HCT116 (cell line): ENCODE results near the gene PIGM. TPM values are rescaled to one million over a fixed set of nuclear protein-coding genes. Genes with fewer than 3 reads are reported as not detected.

Experiments
- ATAC-seq: fragments of 200-7000 bp; cut with Tn5 transposase; 2 replicates; pipeline ENCODE4 v1.9.1; 2020; ENCODE audit warnings: mild to moderate bottlenecking, moderate library complexity
- BruUV-seq: library from RNA; stranded (reverse); fragments of 400-500 nt; replicated peaks from 2 replicates; lab custom pipeline; 2021; lab: Mats Ljungman, UMichigan
- CTCF ChIA-PET: fragments of 300-600 bp; sonication (Branson Sonifier 250); formaldehyde crosslinking; loops from one replicate; lab custom pipeline; 2021; ENCODE audit warnings: antibody characterized with exemption; lab: Charles Lee
- POLR2A ChIA-PET: fragments of 300-600, 350-600 bp; sonication (Branson Sonifier 250); formaldehyde crosslinking; loops from one replicate; lab custom pipeline; 2021; ENCODE audit warnings: antibody characterized with exemption; lab: Charles Lee
- RAD21 ChIA-PET, 2 experiments: fragments of 300-600 bp; sonication (Branson Sonifier 250); formaldehyde crosslinking; loops; one replicate each; lab custom pipeline; 2023; ENCODE audit warnings: low total read pairs in 2 of 2; ENCODE audit not compliant: uncharacterized antibody in 2 of 2, unreplicated experiment in 2 of 2, low non-redundant PET in 1 of 2; lab: Charles Lee
- DNase-seq: peaks from one replicate; pipeline ENCODE4 v3.0.0-alpha.2; 2010; ENCODE audit warnings: low read depth, low spot score
- H2AFZ ChIP-seq: fragments of 200-600 bp; shearing (Covaris generic), sonication (generic); 2 replicates; pipeline ENCODE4 v1.6.1; 2017; ENCODE audit warnings: low read depth, mixed run types, mixed read lengths, antibody characterized with exemption, low read length; ENCODE audit not compliant: poor library complexity, severe bottlenecking
- H3K27ac ChIP-seq: 2 replicates; pipeline ENCODE4 v1.5.1; 2012; ENCODE audit warnings: low read depth, low read length
- H3K27me3 ChIP-seq: fragments of 200-600 bp; sonication (generic); 2 replicates; pipeline ENCODE4 v1.6.1; 2016; ENCODE audit warnings: mixed run types, low read length, mixed read lengths; ENCODE audit not compliant: insufficient read depth
- H3K36me3 ChIP-seq, 2 experiments: fragments of 200-500 bp in 1 of 2; fragments of 200-600 bp in 1 of 2; sonication (Bioruptor generic) in 1 of 2; sonication (generic) in 1 of 2; 2 replicates each; pipeline versions ENCODE4 v1.5.1 to v1.6.1; 2014 to 2016; ENCODE audit warnings: low read length in 2 of 2, inconsistent platforms in 1 of 2, mixed read lengths in 1 of 2, mixed run types in 1 of 2; ENCODE audit not compliant: insufficient read depth in 2 of 2, control insufficient read depth in 1 of 2
- H3K4me1 ChIP-seq, 2 experiments: fragments of 200-600 bp in 1 of 2; sonication (generic) in 1 of 2; 2 replicates each; pipeline versions ENCODE4 v1.5.1 to v1.6.1; 2012 to 2017; ENCODE audit warnings: low read length in 2 of 2, inconsistent platforms in 1 of 2, mild to moderate bottlenecking in 1 of 2, mixed read lengths in 1 of 2, mixed run types in 1 of 2, moderate library complexity in 1 of 2; ENCODE audit not compliant: insufficient read depth in 2 of 2, control insufficient read depth in 1 of 2
- H3K4me2 ChIP-seq: fragments of 200-600 bp; sonication (generic); 2 replicates; pipeline ENCODE4 v1.6.1; 2017; ENCODE audit warnings: mixed run types, low read length, mixed read lengths
- H3K4me3 ChIP-seq, 2 experiments: fragments of 200-600 bp in 1 of 2; sonication (generic) in 1 of 2; replicated peaks in 1 of 2; 2 replicates each; pipeline ENCODE4 v1.5.1; 2011 to 2016; ENCODE audit warnings: low read length in 2 of 2, control low read depth in 1 of 2, low read depth in 1 of 2, mild to moderate bottlenecking in 1 of 2, mixed read lengths in 1 of 2, mixed run types in 1 of 2
- H3K79me2 ChIP-seq: fragments of 200-600 bp; sonication (generic); 2 replicates; pipeline ENCODE4 v1.6.1; 2017; ENCODE audit warnings: mild to moderate bottlenecking, mixed run types, low read length, moderate library complexity, mixed read lengths; ENCODE audit not compliant: insufficient read depth
- H3K9ac ChIP-seq: fragments of 200-600 bp; sonication (generic); 2 replicates; pipeline ENCODE4 v1.6.1; 2016; ENCODE audit warnings: low read length, mixed read lengths
- H3K9me2 ChIP-seq: fragments of 200-600 bp; sonication (generic), shearing (Covaris generic); 2 replicates; pipeline ENCODE4 v1.6.1; 2017; ENCODE audit warnings: mixed run types, mild to moderate bottlenecking, moderate library complexity; ENCODE audit not compliant: insufficient read depth
- H3K9me3 ChIP-seq, 2 experiments: fragments of 200-500 bp in 1 of 2; fragments of 200-600 bp in 1 of 2; sonication (Bioruptor generic) in 1 of 2; sonication (generic) in 1 of 2; 2 replicates each; pipeline ENCODE4 v1.6.1; 2014 to 2017; ENCODE audit warnings: low read length in 2 of 2, mixed read lengths in 2 of 2, inconsistent platforms in 1 of 2, low read depth in 1 of 2, mild to moderate bottlenecking in 1 of 2, mixed run types in 1 of 2, moderate library complexity in 1 of 2; ENCODE audit not compliant: control insufficient read depth in 1 of 2, insufficient read depth in 1 of 2
- H4K20me1 ChIP-seq: fragments of 200-600 bp; sonication (generic), shearing (Covaris generic); 2 replicates; pipeline ENCODE4 v1.6.1; 2017; ENCODE audit warnings: mixed run types, mild to moderate bottlenecking, moderate library complexity; ENCODE audit not compliant: insufficient read depth
- CBX3 ChIP-seq: IDR thresholded peaks from 2 replicates; pipeline ENCODE4 v1.6.1; 2012; ENCODE audit warnings: low read depth
- CEBPB ChIP-seq: IDR thresholded peaks from 2 replicates; pipeline ENCODE4 v1.6.1; 2012; ENCODE audit warnings: low read depth
- ELF1 ChIP-seq: IDR thresholded peaks from 2 replicates; pipeline ENCODE4 v1.6.1; 2012; ENCODE audit warnings: low read depth, borderline replicate concordance
- EZH2 ChIP-seq: fragments of 200-600 bp; sonication (generic); IDR thresholded peaks from 2 replicates; pipeline ENCODE4 v1.6.1; 2017; ENCODE audit warnings: antibody characterized with exemption, mixed run types
- EZH2phosphoT487 ChIP-seq: fragments of 200-600 bp; IDR thresholded peaks from 2 replicates; pipeline ENCODE4 v1.6.1; 2018; ENCODE audit warnings: antibody characterized with exemption, borderline replicate concordance
- FOSL1 ChIP-seq: IDR thresholded peaks from 2 replicates; pipeline ENCODE4 v1.6.1; 2012; ENCODE audit warnings: low read depth
- JUND ChIP-seq: IDR thresholded peaks from 2 replicates; pipeline ENCODE4 v1.6.1; 2012
- POLR2AphosphoS5 ChIP-seq: IDR thresholded peaks from 2 replicates; pipeline ENCODE4 v1.6.1; 2011; ENCODE audit warnings: mild to moderate bottlenecking, low read depth, low read length, moderate library complexity
- RAD21 ChIP-seq: IDR thresholded peaks from 2 replicates; pipeline ENCODE4 v1.6.1; 2012; ENCODE audit warnings: low read depth, mild to moderate bottlenecking
- SIN3A ChIP-seq: IDR thresholded peaks from 2 replicates; pipeline ENCODE4 v1.6.1; 2012; ENCODE audit warnings: low read depth
- SP1 ChIP-seq: IDR thresholded peaks from 2 replicates; pipeline ENCODE4 v1.6.1; 2012; ENCODE audit warnings: low read depth
- SRF ChIP-seq: IDR thresholded peaks from 2 replicates; pipeline ENCODE4 v1.6.1; 2012; ENCODE audit warnings: low read depth
- TCF7L2 ChIP-seq: IDR thresholded peaks from 2 replicates; pipeline ENCODE4 v1.7.0; 2011; ENCODE audit warnings: borderline replicate concordance, inconsistent platforms; ENCODE audit not compliant: insufficient read depth, insufficient read length; ENCODE audit errors: extremely low read depth
- ZFX ChIP-seq: fragments of 450-650 bp; IDR thresholded peaks from 2 replicates; pipeline ENCODE4 v1.6.1; 2017
- ZNF274 ChIP-seq: fragments of 200-500 bp; sonication (Bioruptor generic); IDR thresholded peaks from 2 replicates; pipeline ENCODE4 v1.6.1; 2014; ENCODE audit warnings: mild to moderate bottlenecking, low read depth, low read length, inconsistent platforms
- intact Hi-C: fragments of 100-400 bp; cut with micrococcal nuclease; formaldehyde crosslinking; loops from 2 replicates; pipeline ENCODE4 v1.10.0; 2022
- total RNA-seq: library from RNA; stranded (reverse); gene quantifications from one replicate; pipeline ENCODE4 v1.2.1, GENCODE V29; 2021; ENCODE audit not compliant: unreplicated experiment
- TF ChIP-seq, protein P1 (sequence below): IDR thresholded peaks from 2 replicates; pipeline ENCODE4 v1.6.1; 2012; ENCODE audit warnings: low read depth

The PIGM gene
- total RNA-seq, 1 experiment from 2014 or later, result 4.1 TPM

DNA sequence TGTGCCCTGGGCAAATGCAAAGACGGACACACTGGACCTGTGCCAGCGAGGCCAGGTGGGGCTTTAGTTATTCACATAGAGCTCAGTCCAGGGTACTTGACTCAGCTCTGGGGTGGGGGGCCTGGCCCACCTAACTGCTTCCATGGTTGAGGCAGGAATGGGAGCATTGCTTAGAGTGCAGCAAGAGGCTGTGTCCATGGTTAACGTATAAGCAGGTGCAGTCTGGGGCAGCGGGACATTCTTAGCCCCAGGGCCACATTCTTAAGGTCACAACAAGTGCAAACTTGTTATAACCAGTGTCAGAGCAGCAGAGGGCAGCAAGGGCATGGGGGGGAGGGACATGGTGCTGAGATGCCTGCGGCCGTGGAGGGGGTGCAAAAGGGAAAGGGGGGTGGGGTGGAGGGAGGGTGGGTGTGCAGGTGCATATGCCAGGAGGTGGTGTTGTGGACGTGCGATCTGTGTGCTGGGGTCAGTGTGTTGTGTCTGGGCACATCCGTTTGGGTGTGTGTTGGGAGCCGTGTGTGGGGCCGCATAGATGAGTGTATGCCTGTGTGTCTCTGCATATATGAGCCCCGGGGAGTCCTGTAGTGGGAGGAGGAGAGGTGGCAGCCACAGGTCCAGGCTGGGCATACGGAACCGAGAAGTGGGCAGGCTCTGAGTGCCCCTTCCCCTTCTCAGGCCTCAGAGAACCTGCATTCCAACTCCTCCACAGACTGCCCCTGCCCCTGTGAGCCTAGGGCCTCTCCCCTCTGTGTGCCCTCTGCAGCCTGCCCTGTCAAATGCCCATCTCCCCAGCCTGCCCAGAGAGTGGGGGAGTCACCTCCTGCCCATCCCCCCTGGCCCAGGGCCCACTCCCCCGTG lies 29.8 kb upstream of the PIGM start:
- RAD21 ChIA-PET, result no interaction called here
- POLR2A ChIA-PET, result no interaction called here
- Histone ChIP-seq H3K27ac (no peak overlapping the region), H3K79me2 (no peaks in the 10 kb centered on the region), H3K9ac (no peak overlapping the region), H2AFZ (no peak overlapping the region), H3K9me2 (no peaks in the 10 kb centered on the region), H3K27me3 (no peaks in the 10 kb centered on the region), H4K20me1 (no peaks in the 10 kb centered on the region), H3K4me1 (peaks cover 0 to 3% of the 10 kb centered on the region in 2 experiments; a peak in 1 of 4 replicates), H3K9me3 (no peaks in the 10 kb centered on the region), H3K36me3 (no peaks in the 10 kb centered on the region), H3K4me2 (no peak overlapping the region), H3K4me3 (no peak overlapping the region)
- no TSS peak for BruUV-seq
- DNase-seq (no peak), ATAC-seq (0 out of 2 replicates have a peak, but pooled peaks have one; percentile 29)
- CTCF ChIA-PET, result interaction anchor here (2.2 to 6.1 kb wide), 2 partner anchors 15 to 18 kb away, joined by 7 to 33 read pairs; partner anchors contain the start of gene KCNJ9
- intact Hi-C loops, result no loop called here
- TF ChIP-seq ELF1 (no peak), JUND (no peak), POLR2AphosphoS5 (no peak), TCF7L2 (no peak), FOSL1 (no peak), RAD21 (no peak), EZH2 (no peak)

DNA sequence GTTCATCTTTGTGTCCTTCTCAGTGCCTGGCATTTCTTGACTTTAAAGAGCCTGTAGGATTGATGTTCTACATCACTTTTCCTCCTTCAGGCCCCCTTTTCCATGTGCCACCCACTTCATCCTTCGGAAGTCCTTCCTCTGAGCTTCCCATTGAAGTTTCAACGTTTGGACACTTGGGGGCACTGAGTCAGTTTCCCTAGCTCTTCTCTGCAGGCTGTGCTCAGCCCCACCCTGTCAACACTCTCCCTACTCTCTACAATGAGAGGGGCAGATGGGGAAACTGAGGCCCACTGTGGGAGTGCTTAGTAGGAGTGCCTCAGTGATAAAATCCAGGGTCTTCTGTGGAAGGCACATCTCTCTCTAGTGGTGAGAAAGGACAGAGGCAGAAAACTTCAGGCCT lies 26.3 kb upstream of the PIGM start:
- Histone ChIP-seq H2AFZ (no peak overlapping the region), H3K4me1 (peaks cover 0 to 3% of the 10 kb centered on the region in 2 experiments; a peak in 1 of 4 replicates), H3K4me2 (no peak overlapping the region), H3K27me3 (peaks cover 8% of the 10 kb centered on the region), H3K27ac (no peak overlapping the region), H3K9me2 (no peaks in the 10 kb centered on the region), H3K4me3 (no peak overlapping the region), H3K36me3 (no peaks in the 10 kb centered on the region), H3K9me3 (no peaks in the 10 kb centered on the region), H4K20me1 (no peaks in the 10 kb centered on the region), H3K79me2 (no peaks in the 10 kb centered on the region), H3K9ac (no peak overlapping the region)
- DNase-seq (no peak), ATAC-seq (peak; percentile 87)
- no TSS peak for BruUV-seq
- ChIA-PET CTCF (interaction anchor here (0.6 to 6.1 kb wide), 11 partner anchors 9 to 319 kb away, joined by 3 to 33 read pairs (median 4); partner anchors contain the start of gene KCNJ9), POLR2A (no interaction called here), RAD21 (interaction anchor here (1.2 to 1.5 kb wide), 2 partner anchors 20 to 21 kb away, joined by 4 to 7 read pairs; no protein-coding TSS in a partner anchor)
- intact Hi-C loops, result no loop called here
- TF ChIP-seq EZH2, result no peak
- TF ChIP-seq SRF, result no peak
- no peak for TF ChIP-seq ELF1
- TF ChIP-seq SP1, result no peak
- TF ChIP-seq CBX3, result no peak
- TF ChIP-seq TCF7L2, result no peak
- no peak for TF ChIP-seq SIN3A
- TF ChIP-seq, protein P1, sequence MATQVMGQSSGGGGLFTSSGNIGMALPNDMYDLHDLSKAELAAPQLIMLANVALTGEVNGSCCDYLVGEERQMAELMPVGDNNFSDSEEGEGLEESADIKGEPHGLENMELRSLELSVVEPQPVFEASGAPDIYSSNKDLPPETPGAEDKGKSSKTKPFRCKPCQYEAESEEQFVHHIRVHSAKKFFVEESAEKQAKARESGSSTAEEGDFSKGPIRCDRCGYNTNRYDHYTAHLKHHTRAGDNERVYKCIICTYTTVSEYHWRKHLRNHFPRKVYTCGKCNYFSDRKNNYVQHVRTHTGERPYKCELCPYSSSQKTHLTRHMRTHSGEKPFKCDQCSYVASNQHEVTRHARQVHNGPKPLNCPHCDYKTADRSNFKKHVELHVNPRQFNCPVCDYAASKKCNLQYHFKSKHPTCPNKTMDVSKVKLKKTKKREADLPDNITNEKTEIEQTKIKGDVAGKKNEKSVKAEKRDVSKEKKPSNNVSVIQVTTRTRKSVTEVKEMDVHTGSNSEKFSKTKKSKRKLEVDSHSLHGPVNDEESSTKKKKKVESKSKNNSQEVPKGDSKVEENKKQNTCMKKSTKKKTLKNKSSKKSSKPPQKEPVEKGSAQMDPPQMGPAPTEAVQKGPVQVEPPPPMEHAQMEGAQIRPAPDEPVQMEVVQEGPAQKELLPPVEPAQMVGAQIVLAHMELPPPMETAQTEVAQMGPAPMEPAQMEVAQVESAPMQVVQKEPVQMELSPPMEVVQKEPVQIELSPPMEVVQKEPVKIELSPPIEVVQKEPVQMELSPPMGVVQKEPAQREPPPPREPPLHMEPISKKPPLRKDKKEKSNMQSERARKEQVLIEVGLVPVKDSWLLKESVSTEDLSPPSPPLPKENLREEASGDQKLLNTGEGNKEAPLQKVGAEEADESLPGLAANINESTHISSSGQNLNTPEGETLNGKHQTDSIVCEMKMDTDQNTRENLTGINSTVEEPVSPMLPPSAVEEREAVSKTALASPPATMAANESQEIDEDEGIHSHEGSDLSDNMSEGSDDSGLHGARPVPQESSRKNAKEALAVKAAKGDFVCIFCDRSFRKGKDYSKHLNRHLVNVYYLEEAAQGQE, result no peak
- no peak for TF ChIP-seq CEBPB
- no peak for TF ChIP-seq ZNF274
- no peak for TF ChIP-seq ZFX
- no peak for TF ChIP-seq POLR2AphosphoS5
- no peak for TF ChIP-seq EZH2phosphoT487
